Measurements from ENCODE around the gene EEPD1.

EEPD1 gene

GRCh38 chr7:36165802-36166201 lies 12.7 kb downstream of the EEPD1 start:
- TF ChIP-seq CTCF (IDR thresholded peaks at IDR 0.05; ENCODE audit: extremely low read depth, insufficient read depth, missing control alignments): no peak
- no peak for DNase-seq (ENCODE audit: low spot score)
- in situ Hi-C loops (cut with MboI; ENCODE audit: low pct_unique_long_range_greater_than_20kb, low sequenced_read_pairs, unreplicated experiment): no loop called here

GRCh38 chr7:36167403-36168050 lies 14.5 kb downstream of the EEPD1 start:
- no peak for TF ChIP-seq CTCF (IDR thresholded peaks at IDR 0.05; ENCODE audit: extremely low read depth, insufficient read depth, missing control alignments)
- DNase-seq (ENCODE audit: low spot score): no peak
- in situ Hi-C loops (cut with MboI; ENCODE audit: low pct_unique_long_range_greater_than_20kb, low sequenced_read_pairs, unreplicated experiment): no loop called here

- no peak for TF ChIP-seq CTCF (IDR thresholded peaks at IDR 0.05; ENCODE audit: extremely low read depth, insufficient read depth, missing control alignments)
- in situ Hi-C loops (cut with MboI; ENCODE audit: low pct_unique_long_range_greater_than_20kb, low sequenced_read_pairs, unreplicated experiment): no loop called here
- DNase-seq (ENCODE audit: low spot score): no peak
These were observed 18.4 kb downstream of the EEPD1 start for GRCh38 chr7:36171503-36171902.

GRCh38 chr7:36175886-36176285 lies 22.8 kb downstream of the EEPD1 start:
- TF ChIP-seq CTCF (IDR thresholded peaks at IDR 0.05; ENCODE audit: extremely low read depth, insufficient read depth, missing control alignments): no peak
- DNase-seq (ENCODE audit: low spot score): no peak
- in situ Hi-C loops (cut with MboI; ENCODE audit: low pct_unique_long_range_greater_than_20kb, low sequenced_read_pairs, unreplicated experiment): no loop called here

- DNase-seq (ENCODE audit: low spot score): no peak
- in situ Hi-C loops (cut with MboI; ENCODE audit: low pct_unique_long_range_greater_than_20kb, low sequenced_read_pairs, unreplicated experiment): no loop called here
- no peak for TF ChIP-seq CTCF (IDR thresholded peaks at IDR 0.05; ENCODE audit: extremely low read depth, insufficient read depth, missing control alignments)
These were observed 23.6 kb downstream of the EEPD1 start for GRCh38 chr7:36176697-36177096.

GRCh38 chr7:36180121-36180520 lies 27.1 kb downstream of the EEPD1 start:
- in situ Hi-C loops (cut with MboI; ENCODE audit: low pct_unique_long_range_greater_than_20kb, low sequenced_read_pairs, unreplicated experiment): no loop called here
- DNase-seq (ENCODE audit: low spot score): no peak
- no peak for TF ChIP-seq CTCF (IDR thresholded peaks at IDR 0.05; ENCODE audit: extremely low read depth, insufficient read depth, missing control alignments)
